ENCODE results near the gene LYPLAL1.
"Not testable (repeated sequence)": the region's sequence is repeated elsewhere in the genome, so short reads cannot be mapped to it uniquely, and the experiment has no call there.

DNA sequence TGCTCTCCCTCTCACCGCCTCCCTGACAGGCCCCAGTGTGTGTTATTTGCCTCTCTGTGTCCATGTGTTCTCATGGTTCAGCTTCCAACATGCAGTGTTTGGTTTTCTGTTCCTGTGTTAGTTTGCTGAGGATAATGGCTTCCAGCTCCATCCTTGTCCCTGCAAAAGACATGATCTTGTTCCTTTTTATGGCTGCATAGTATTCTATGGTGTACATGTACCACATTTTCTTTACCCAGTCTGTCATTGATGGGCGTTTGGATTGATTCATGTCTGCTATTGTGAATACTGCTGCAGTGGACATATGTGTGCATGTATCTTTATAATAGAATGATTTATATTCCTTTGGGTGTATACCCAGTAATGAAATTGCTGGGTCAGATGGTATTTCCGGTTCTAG, 22.2 kb downstream of the LYPLAL1 start:
- TF ChIP-seq, protein P1, sequence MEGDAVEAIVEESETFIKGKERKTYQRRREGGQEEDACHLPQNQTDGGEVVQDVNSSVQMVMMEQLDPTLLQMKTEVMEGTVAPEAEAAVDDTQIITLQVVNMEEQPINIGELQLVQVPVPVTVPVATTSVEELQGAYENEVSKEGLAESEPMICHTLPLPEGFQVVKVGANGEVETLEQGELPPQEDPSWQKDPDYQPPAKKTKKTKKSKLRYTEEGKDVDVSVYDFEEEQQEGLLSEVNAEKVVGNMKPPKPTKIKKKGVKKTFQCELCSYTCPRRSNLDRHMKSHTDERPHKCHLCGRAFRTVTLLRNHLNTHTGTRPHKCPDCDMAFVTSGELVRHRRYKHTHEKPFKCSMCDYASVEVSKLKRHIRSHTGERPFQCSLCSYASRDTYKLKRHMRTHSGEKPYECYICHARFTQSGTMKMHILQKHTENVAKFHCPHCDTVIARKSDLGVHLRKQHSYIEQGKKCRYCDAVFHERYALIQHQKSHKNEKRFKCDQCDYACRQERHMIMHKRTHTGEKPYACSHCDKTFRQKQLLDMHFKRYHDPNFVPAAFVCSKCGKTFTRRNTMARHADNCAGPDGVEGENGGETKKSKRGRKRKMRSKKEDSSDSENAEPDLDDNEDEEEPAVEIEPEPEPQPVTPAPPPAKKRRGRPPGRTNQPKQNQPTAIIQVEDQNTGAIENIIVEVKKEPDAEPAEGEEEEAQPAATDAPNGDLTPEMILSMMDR (IDR thresholded peaks at IDR 0.05) = not testable (repeated sequence)
- TF ChIP-seq CREB1 (CRISPR knock-in tag; IDR thresholded peaks at IDR 0.05); ATF3 (CRISPR knock-in tag; conservative IDR thresholded peaks at IDR 0.05): not testable (repeated sequence)

Data from WTC11 (cell line).